Measurements from ENCODE around the gene AKAP6.

The AKAP6 gene

GRCh38 chr14:32311294-32312009, 17.6 kb upstream of the AKAP6 start:
- Histone ChIP-seq H3K36me3 (replicated peaks) (no peaks in the 10 kb centered on the region), H3K27me3 (replicated peaks) (no peaks in the 10 kb centered on the region), H3K4me3 (ENCODE audit: low read depth, low read length) (no peak overlapping the region), H3K27ac (no peak overlapping the region)
- no peak for DNase-seq
- in situ Hi-C loops (cut with HindIII; ENCODE audit: low pct_ligation_motif_present, low sequenced_read_pairs) = no loop called here
- TF ChIP-seq CTCF (IDR thresholded peaks at IDR 0.05; ENCODE audit: low read depth, low read length, missing control alignments) = no peak

DNA sequence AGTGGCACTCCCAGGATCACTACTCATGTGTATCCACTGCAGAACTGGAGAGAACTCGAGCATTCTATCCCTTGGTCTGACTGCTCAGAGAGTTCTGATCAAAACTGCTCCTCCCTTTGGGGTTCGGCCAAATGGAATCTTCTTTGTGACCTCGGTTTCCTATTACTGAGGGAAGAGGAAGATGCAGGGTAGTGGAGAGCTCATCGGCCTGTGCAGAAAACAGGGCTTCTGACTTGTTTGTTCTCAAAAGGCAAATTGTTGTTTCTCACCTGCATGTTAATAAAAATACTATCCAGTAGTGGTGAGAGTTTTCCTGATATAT, 17.1 kb upstream of the AKAP6 start:
- no peak for DNase-seq
- TF ChIP-seq CTCF (IDR thresholded peaks at IDR 0.05; ENCODE audit: low read depth, low read length, missing control alignments) = no peak
- no peak overlapping the region for H3K4me3 ChIP-seq (ENCODE audit: low read depth, low read length)
- H3K36me3 ChIP-seq (replicated peaks) = no peaks in the 10 kb centered on the region
- H3K27ac ChIP-seq = no peak overlapping the region
- in situ Hi-C loops (cut with HindIII; ENCODE audit: low pct_ligation_motif_present, low sequenced_read_pairs) = no loop called here
- H3K27me3 ChIP-seq (replicated peaks) = no peaks in the 10 kb centered on the region

DNA sequence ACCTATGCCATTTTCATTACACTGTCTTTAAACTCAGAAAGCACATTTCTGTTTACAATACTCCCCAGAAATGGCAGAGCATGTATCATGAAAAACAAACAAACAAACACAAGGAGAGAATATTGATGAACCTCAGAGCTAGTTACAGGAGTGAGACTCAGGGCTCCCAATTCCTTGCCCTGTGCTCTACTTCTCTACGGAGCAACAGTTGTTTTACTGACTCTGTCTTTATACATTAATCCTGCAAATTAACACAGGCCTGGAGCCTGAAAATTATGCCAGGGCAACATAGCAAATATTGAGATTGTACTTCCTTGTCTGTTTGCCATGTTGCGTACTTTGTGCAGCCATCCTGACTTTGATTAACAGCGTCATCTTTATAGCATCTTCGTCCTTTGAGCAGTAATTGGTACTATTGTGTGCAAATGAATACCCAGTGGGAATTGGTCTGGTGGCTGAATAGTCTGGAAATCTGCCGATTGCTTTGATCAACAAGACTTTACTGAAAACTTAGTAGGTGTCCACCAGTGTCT, 15.2 kb upstream of the AKAP6 start:
- no peak overlapping the region for H3K4me3 ChIP-seq (ENCODE audit: low read depth, low read length)
- H3K27ac ChIP-seq = no peak overlapping the region
- no peaks in the 10 kb centered on the region for H3K36me3 ChIP-seq (replicated peaks)
- DNase-seq = no peak
- no peak for TF ChIP-seq CTCF (IDR thresholded peaks at IDR 0.05; ENCODE audit: low read depth, low read length, missing control alignments)
- in situ Hi-C loops (cut with HindIII; ENCODE audit: low pct_ligation_motif_present, low sequenced_read_pairs) = no loop called here
- no peaks in the 10 kb centered on the region for H3K27me3 ChIP-seq (replicated peaks)

DNA sequence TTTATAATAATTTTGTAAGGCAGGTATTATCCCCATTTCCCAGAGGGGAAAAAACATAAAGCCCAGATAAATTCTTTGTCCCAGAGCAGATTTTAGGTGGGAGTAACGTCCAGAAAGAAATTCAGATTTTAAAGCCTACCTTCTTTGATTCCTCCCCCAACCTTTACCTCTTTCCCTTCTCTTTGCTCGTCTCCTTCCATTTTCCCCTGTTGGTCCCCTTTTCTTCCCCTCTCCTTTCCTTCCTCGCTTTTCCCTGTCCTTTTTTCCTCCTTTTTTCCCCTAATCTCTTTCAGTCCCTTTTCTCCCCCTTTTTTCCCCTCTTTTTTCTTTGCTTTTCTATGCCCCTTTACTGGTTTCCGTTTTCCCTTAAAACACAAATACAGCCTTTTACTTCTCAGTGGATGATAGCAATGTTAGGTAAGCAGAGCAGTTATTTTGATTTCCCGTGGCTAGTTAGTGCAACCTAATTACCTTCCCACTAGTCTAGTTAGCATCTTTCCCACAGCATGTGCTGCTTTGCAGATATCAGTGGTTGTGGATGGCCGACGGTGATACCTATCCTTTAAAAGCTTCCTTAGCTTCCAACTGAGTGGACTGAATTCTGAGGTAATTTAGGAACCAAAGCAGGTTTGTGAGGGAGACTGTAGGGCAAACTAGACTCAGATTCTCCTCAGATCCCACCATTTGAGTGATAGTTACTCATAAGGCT, 10.9 kb upstream of the AKAP6 start:
- H3K4me3 ChIP-seq (ENCODE audit: low read depth, low read length) = no peak overlapping the region
- no peak overlapping the region for H3K27ac ChIP-seq
- no peak for TF ChIP-seq CTCF (IDR thresholded peaks at IDR 0.05; ENCODE audit: low read depth, low read length, missing control alignments)
- no peak for DNase-seq
- in situ Hi-C loops (cut with HindIII; ENCODE audit: low pct_ligation_motif_present, low sequenced_read_pairs) = no loop called here
- no peaks in the 10 kb centered on the region for H3K27me3 ChIP-seq (replicated peaks)
- no peaks in the 10 kb centered on the region for H3K36me3 ChIP-seq (replicated peaks)

DNA sequence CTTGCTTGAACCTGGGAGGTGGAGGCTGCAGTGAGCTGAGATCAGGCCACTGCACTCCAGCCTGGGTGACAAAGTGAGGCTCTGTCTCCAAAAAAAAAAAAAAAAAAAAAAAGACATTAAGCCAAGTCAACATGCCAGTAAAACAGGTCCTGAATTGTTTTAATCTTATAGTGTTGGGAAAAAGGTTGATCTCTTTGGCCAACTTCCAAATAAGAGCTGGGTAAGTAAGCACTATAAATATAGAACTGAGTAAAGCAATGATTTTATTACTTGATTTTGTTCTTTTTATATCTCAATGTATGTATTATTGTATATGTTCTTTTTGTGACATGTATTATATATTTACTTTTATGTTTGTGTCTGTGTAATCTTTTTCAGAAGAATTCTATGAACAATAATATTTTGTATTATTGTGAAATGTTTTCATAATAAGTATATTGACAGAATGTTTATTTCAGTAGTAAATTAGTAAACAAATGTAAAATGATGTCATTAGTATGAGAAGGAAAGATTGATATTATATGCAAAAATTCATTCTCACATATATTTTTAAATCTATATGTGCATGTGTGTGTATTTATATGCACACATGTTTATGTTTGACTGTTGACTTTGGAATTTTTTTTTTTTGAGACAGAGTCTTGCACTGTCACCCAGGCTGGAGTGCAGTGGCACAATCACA, 9.6 kb upstream of the AKAP6 start:
- H3K36me3 ChIP-seq (replicated peaks) = no peaks in the 10 kb centered on the region
- no peak for DNase-seq
- H3K27ac ChIP-seq = no peak overlapping the region
- no peaks in the 10 kb centered on the region for H3K27me3 ChIP-seq (replicated peaks)
- TF ChIP-seq CTCF (IDR thresholded peaks at IDR 0.05; ENCODE audit: low read depth, low read length, missing control alignments) = no peak
- in situ Hi-C loops (cut with HindIII; ENCODE audit: low pct_ligation_motif_present, low sequenced_read_pairs) = no loop called here
- H3K4me3 ChIP-seq (ENCODE audit: low read depth, low read length) = no peak overlapping the region
